Thoracic aorta (tissue), 2 donors: ENCODE results near the gene SFMBT2. TPM values are rescaled to one million over a fixed set of nuclear protein-coding genes. Genes with fewer than 3 reads are reported as not detected.
"Not testable (repeated sequence)": the region's sequence is repeated elsewhere in the genome, so short reads cannot be mapped to it uniquely, and the experiment has no call there.

Experiments
- ATAC-seq: fragments of 150-250 bp; one replicate; pipeline ENCODE4 v1.8.0; 2017; ENCODE audit warnings: low read depth; ENCODE audit not compliant: insufficient number of reproducible peaks, low FRiP score
- DNase-seq: peaks from one replicate; pipeline ENCODE4 v3.0.0-alpha.2; 2020; ENCODE audit warnings: low spot score
- H3K27ac ChIP-seq, 2 donors: fragments of 200-600 bp; sonication (generic); 1 replicate in 1 of 2; 2 replicates in 1 of 2; pipeline ENCODE4 v1.5.1; 2016; ENCODE audit warnings: mild to moderate bottlenecking in 2 of 2, moderate library complexity in 2 of 2
- H3K27me3 ChIP-seq: fragments of 200-600 bp; sonication (generic); replicated peaks from 2 replicates; pipeline ENCODE4 v1.6.0; 2016; ENCODE audit warnings: mild to moderate bottlenecking; ENCODE audit not compliant: insufficient read depth
- H3K36me3 ChIP-seq: fragments of 200-600 bp; sonication (generic); one replicate; pipeline ENCODE4 v1.5.1; 2016
- H3K4me1 ChIP-seq, 2 donors: fragments of 200-600 bp; sonication (generic); 1 replicate in 1 of 2; 2 replicates in 1 of 2; pipeline versions ENCODE4 v1.5.1 to v1.6.0; 2016; ENCODE audit warnings: low read depth in 2 of 2, mild to moderate bottlenecking in 1 of 2; ENCODE audit not compliant: control insufficient read depth in 1 of 2
- H3K4me3 ChIP-seq: fragments of 200-600 bp; sonication (generic); 2 replicates; pipeline ENCODE4 v1.5.1; 2016; ENCODE audit warnings: mild to moderate bottlenecking
- H3K9me3 ChIP-seq: fragments of 200-600 bp; sonication (generic); 2 replicates; pipeline ENCODE4 v1.5.1; 2016
- total RNA-seq, 2 donors: library from RNA; depleted of rRNA; stranded (reverse); fragments of >200 nt; gene quantifications; one replicate each; pipeline versions ENCODE4 v1.1.0 to v1.2.3, GENCODE V29; 2016
- TF ChIP-seq, protein P1 (sequence below): fragments of 200-600 bp; sonication (generic); IDR thresholded peaks from one replicate; pipeline ENCODE4 v1.5.1; 2019; ENCODE audit warnings: antibody characterized with exemption

SFMBT2 gene
- total RNA-seq, 2 donors from 2014 or later = 8.5 to 9.0 TPM

DNA sequence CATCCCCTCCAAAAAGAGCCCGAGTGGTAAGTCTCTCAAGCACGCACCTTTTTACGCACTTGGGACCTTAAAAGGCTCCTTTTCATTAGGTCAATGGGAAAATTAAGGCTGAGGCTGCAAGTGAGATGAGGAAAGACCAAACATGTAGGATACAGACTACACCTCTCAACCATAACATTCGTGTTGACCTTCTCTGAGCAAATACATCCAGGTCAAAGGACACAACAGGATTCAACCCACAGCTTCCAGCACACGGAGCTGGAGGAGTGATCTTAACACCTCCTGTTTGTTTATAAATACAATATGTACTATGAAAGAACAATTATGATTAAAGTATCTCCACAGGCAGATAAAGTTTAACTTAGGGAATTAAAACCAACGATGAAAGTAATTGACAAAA, 9.7 kb downstream of the SFMBT2 start:
- no peak overlapping the region for H3K4me3 ChIP-seq
- no peaks in the 10 kb centered on the region for H3K36me3 ChIP-seq
- TF ChIP-seq, protein P1, sequence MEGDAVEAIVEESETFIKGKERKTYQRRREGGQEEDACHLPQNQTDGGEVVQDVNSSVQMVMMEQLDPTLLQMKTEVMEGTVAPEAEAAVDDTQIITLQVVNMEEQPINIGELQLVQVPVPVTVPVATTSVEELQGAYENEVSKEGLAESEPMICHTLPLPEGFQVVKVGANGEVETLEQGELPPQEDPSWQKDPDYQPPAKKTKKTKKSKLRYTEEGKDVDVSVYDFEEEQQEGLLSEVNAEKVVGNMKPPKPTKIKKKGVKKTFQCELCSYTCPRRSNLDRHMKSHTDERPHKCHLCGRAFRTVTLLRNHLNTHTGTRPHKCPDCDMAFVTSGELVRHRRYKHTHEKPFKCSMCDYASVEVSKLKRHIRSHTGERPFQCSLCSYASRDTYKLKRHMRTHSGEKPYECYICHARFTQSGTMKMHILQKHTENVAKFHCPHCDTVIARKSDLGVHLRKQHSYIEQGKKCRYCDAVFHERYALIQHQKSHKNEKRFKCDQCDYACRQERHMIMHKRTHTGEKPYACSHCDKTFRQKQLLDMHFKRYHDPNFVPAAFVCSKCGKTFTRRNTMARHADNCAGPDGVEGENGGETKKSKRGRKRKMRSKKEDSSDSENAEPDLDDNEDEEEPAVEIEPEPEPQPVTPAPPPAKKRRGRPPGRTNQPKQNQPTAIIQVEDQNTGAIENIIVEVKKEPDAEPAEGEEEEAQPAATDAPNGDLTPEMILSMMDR = no peak
- no peak for DNase-seq
- H3K27me3 ChIP-seq = no peaks in the 10 kb centered on the region
- no peaks in the 10 kb centered on the region for H3K4me1 ChIP-seq
- no peak for ATAC-seq
- H3K9me3 ChIP-seq = no peaks in the 10 kb centered on the region
- H3K27ac ChIP-seq = no peak overlapping the region

DNA sequence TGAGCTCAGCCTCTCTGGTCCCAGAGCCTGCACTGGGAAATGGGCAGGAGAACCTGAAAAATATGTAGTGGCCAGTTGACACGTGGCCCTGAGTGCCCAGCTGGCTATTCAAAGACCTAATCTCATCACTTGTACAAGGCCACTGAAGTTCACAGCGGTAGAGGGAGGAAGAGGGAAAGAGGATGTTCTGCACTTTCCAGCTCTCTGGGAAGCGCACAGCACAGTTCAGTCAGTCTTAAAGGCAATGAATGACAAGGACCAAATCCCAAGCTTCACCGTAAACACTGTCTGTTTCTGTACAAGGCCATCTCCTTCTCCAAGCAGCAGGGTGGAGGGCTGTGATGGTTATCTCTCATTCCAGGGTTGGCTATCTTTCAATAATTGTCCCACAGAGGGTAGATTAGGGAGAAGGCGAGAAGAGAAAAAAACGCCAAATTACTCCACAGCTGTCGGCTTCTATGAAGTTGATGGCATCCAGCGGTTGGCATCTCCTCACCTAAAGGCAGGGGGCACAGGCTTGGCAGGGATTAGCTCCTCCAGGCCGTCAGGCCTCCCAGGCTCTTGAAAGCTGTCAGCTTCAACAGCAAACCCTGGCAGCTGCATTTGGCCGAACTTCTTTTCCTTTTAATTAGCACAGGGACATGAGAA, 10.6 kb downstream of the SFMBT2 start:
- ATAC-seq = no peak
- Histone ChIP-seq H3K27me3 (no peaks in the 10 kb centered on the region), H3K36me3 (no peaks in the 10 kb centered on the region), H3K4me3 (no peak overlapping the region), H3K27ac (no peak overlapping the region), H3K9me3 (no peaks in the 10 kb centered on the region), H3K4me1 (no peaks in the 10 kb centered on the region)
- DNase-seq = no peak
- TF ChIP-seq, protein P1 = no peak

GRCh38 chr10:7399533-7399932, 11.3 kb downstream of the SFMBT2 start:
- ATAC-seq (no peak), DNase-seq (no peak)
- Histone ChIP-seq H3K27ac (no peak overlapping the region), H3K9me3 (no peaks in the 10 kb centered on the region), H3K27me3 (no peaks in the 10 kb centered on the region), H3K4me3 (no peak overlapping the region), H3K36me3 (no peaks in the 10 kb centered on the region), H3K4me1 (no peaks in the 10 kb centered on the region)
- TF ChIP-seq, protein P1 = no peak

GRCh38 chr10:7397049-7398035, 13.5 kb downstream of the SFMBT2 start:
- ATAC-seq (no peak), DNase-seq (no peak)
- TF ChIP-seq, protein P1 = no peak
- Histone ChIP-seq H3K4me1 (no peaks in the 10 kb centered on the region), H3K36me3 (no peaks in the 10 kb centered on the region), H3K27me3 (no peaks in the 10 kb centered on the region), H3K4me3 (no peak overlapping the region), H3K9me3 (no peaks in the 10 kb centered on the region), H3K27ac (no peak overlapping the region)

DNA sequence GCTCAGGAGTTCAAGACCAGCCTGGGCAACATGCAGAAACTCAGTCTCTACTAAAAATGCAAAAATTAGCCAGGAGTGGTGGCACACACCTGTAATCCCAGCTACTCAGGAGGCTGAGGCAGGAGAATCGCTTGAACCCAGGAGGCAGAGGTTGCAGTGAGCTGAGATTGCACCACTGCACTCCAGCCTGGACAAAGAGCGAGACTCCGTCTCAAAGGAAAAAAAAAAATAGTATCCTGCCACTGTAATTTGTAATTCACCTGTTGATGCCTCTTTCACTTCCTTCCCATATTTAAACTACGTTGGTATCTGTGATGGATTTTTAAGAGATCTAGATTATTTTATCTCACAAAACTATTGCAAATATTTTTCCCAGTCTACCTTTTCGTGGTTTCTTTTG, 18.5 kb downstream of the SFMBT2 start:
- DNase-seq, H3K36me3 ChIP-seq, H3K27me3 ChIP-seq, H3K9me3 ChIP-seq, H3K4me1 ChIP-seq, H3K27ac ChIP-seq, H3K4me3 ChIP-seq, ATAC-seq: not testable (repeated sequence)
